ENCODE results near the gene MACROD2. TPM values are rescaled to one million over a fixed set of nuclear protein-coding genes. Genes with fewer than 3 reads are reported as not detected.

MACROD2 gene
- total RNA-seq, 1 experiment from 2014 or later, result 3.7 TPM

- no peaks in the 10 kb centered on the region for H3K4me1 ChIP-seq (ENCODE audit: control insufficient read depth in 1 of 2, insufficient read depth in 2 of 2, low read length in 2 of 2)
- no peak for TF ChIP-seq POLR2AphosphoS5 (IDR thresholded peaks at IDR 0.05; ENCODE audit: low read depth, low read length)
- TF ChIP-seq CEBPB (IDR thresholded peaks at IDR 0.05; ENCODE audit: low read depth), result no peak
- no peak for TF ChIP-seq EGR1 (IDR thresholded peaks at IDR 0.05; ENCODE audit: low read depth)
- no peak for TF ChIP-seq TCF7L2 (IDR thresholded peaks at IDR 0.05; ENCODE audit: borderline replicate concordance, extremely low read depth, insufficient read depth, insufficient read length)
- TF ChIP-seq ZBTB33 (IDR thresholded peaks at IDR 0.05; ENCODE audit: extremely low read depth, insufficient replicate concordance, low read length), result no peak
- no peak for TF ChIP-seq ELF1 (IDR thresholded peaks at IDR 0.05; ENCODE audit: borderline replicate concordance, low read depth)
- TF ChIP-seq EZH2phosphoT487 (IDR thresholded peaks at IDR 0.05; ENCODE audit: borderline replicate concordance), result no peak
- TF ChIP-seq SP1 (IDR thresholded peaks at IDR 0.05; ENCODE audit: low read depth), result no peak
- TF ChIP-seq MAX (IDR thresholded peaks at IDR 0.05), result no peak
- no peak for TF ChIP-seq ATF3 (IDR thresholded peaks at IDR 0.05)
- TF ChIP-seq SRF (IDR thresholded peaks at IDR 0.05; ENCODE audit: low read depth), result no peak
- TF ChIP-seq ZFX (IDR thresholded peaks at IDR 0.05), result no peak
- no peak for TF ChIP-seq EZH2 (IDR thresholded peaks at IDR 0.05)
- no peak for TF ChIP-seq POLR2A (IDR thresholded peaks at IDR 0.05; ENCODE audit: borderline replicate concordance, extremely low read depth, insufficient read depth, insufficient read length)
- no peaks in the 10 kb centered on the region for H3K9me2 ChIP-seq (ENCODE audit: insufficient read depth)
- H4K20me1 ChIP-seq (ENCODE audit: insufficient read depth), result no peaks in the 10 kb centered on the region
- H3K79me2 ChIP-seq (ENCODE audit: insufficient read depth, low read length), result no peaks in the 10 kb centered on the region
- DNase-seq (ENCODE audit: low read depth, low spot score) (no peak), ATAC-seq (no peak)
- H2AFZ ChIP-seq (ENCODE audit: low read depth, low read length, poor library complexity, severe bottlenecking), result no peak overlapping the region
- intact Hi-C loops (cut with micrococcal nuclease), result no loop called here
- no peak overlapping the region for H3K27ac ChIP-seq (ENCODE audit: low read depth, low read length)
- BruUV-seq (replicated peaks), result no TSS peak
- POLR2A ChIA-PET, result no interaction called here
- H3K36me3 ChIP-seq (ENCODE audit: control insufficient read depth in 1 of 2, insufficient read depth in 2 of 2, low read length in 2 of 2), result no peaks in the 10 kb centered on the region
- H3K4me3 ChIP-seq (replicated peaks in 1 of 2; ENCODE audit: low read depth in 1 of 2, low read length in 2 of 2), result no peak overlapping the region
- no peaks in the 10 kb centered on the region for H3K27me3 ChIP-seq (ENCODE audit: insufficient read depth, low read length)
- RAD21 ChIA-PET (ENCODE audit: low non-redundant PET in 1 of 2, low total read pairs in 2 of 2, uncharacterized antibody in 2 of 2, unreplicated experiment in 2 of 2), result no interaction called here
- no peak overlapping the region for H3K9ac ChIP-seq (ENCODE audit: low read length)
- CTCF ChIA-PET, result no interaction called here
- H3K9me3 ChIP-seq (ENCODE audit: control insufficient read depth in 1 of 2, insufficient read depth in 1 of 2, low read depth in 1 of 2, low read length in 2 of 2), result no peaks in the 10 kb centered on the region
- H3K4me2 ChIP-seq (ENCODE audit: low read length), result no peak overlapping the region
These were observed 264.4 kb downstream of the MACROD2 start for GRCh38 chr20:14259689-14260088.

Data from HCT116 (cell line).